ENCODE results near the gene CD99.
A peak's percentile ranks its signal among the peaks of the same experiment; 100 is the strongest.
"Not testable (repeated sequence)": the region's sequence is repeated elsewhere in the genome, so short reads cannot be mapped to it uniquely, and the experiment has no call there.

The CD99 gene

GRCh38 chrX:2700405-2701320, 9.6 kb downstream of the CD99 start:
- DNase-seq, result no peak

- DNase-seq, result no peak
These were observed 10.5 kb downstream of the CD99 start for GRCh38 chrX:2701600-2701999.

GRCh38 chrX:2703991-2704369, 12.9 kb downstream of the CD99 start:
- DNase-seq, result no peak

GRCh38 chrX:2705046-2705832, 14.1 kb downstream of the CD99 start:
- no peak for DNase-seq

- DNase-seq, result peak; percentile 47
These were observed 16.3 kb downstream of the CD99 start for GRCh38 chrX:2707334-2707760.

GRCh38 chrX:2708021-2708420, 16.9 kb downstream of the CD99 start:
- DNase-seq, result no peak

GRCh38 chrX:2708592-2709188, 17.6 kb downstream of the CD99 start:
- no peak for DNase-seq

- no peak for DNase-seq
These were observed 18.5 kb downstream of the CD99 start for GRCh38 chrX:2709556-2709955.

- no peak for DNase-seq
These were observed 19.1 kb downstream of the CD99 start for GRCh38 chrX:2710041-2710840.

- DNase-seq, result no peak
These were observed 20.3 kb downstream of the CD99 start for GRCh38 chrX:2711441-2711840.

GRCh38 chrX:2712428-2712827, 21.3 kb downstream of the CD99 start:
- DNase-seq, result no peak

- no peak for DNase-seq
These were observed 22.1 kb downstream of the CD99 start for GRCh38 chrX:2712890-2713840.

GRCh38 chrX:2714551-2714950, 23.5 kb downstream of the CD99 start:
- no peak for DNase-seq

GRCh38 chrX:2715066-2715600, 24.0 kb downstream of the CD99 start:
- no peak for DNase-seq

- no peak for DNase-seq
These were observed 26.2 kb downstream of the CD99 start for GRCh38 chrX:2717312-2717711.

- DNase-seq, result no peak
These were observed 27.7 kb downstream of the CD99 start for GRCh38 chrX:2718821-2719220.

GRCh38 chrX:2719774-2720447, 28.8 kb downstream of the CD99 start:
- DNase-seq, result no peak

- no peak for DNase-seq
These were observed 32.3 kb downstream of the CD99 start for GRCh38 chrX:2723286-2723879.

- DNase-seq, result not testable (repeated sequence)
These were observed 36.2 kb downstream of the CD99 start for GRCh38 chrX:2727264-2727663.

- no peak for DNase-seq
These were observed 41.0 kb downstream of the CD99 start for GRCh38 chrX:2732076-2732475.
